Measurements from ENCODE around the gene GLIS1.
A peak's percentile ranks its signal among the peaks of the same experiment; 100 is the strongest.

Gene GLIS1

DNA sequence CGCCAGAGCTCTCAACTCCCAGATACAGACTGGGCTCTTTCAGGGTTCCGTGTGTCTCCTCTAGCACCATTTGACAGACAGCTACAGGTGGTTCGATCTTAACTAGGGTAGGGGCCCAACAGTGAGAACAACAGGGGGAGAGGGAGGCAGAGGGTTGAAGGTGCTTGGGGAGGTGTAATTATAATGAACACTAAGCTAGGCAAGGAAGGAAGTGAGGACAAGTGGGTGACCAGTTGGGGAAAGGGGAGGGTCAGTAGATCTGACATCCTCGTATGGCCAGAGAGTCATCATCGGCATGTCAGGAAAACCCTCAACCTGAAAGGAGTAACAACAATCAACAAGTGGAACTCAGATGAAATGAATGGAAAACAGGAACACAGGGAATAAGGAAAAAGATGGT, 22.8 kb downstream of the GLIS1 start:
- no peak for DNase-seq

DNA sequence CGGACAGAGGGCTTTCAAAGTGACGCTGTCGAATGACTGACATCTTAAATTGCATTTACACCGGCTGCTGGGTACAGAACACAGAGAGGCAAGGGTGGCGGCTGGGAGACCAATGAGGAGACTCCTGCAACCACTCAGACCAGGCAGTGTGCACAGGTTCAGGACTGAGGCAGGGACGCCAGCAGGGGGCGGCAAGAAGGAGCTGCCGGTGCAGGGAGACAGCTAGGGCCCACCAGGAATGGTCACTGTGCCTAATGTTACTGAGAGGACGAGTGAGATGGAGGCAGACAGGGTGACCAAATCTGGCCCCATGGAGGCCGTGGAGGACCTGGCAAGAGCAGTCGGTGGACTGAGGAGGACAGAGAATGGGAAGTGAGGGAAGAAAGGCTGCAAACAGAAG, 23.5 kb downstream of the GLIS1 start:
- peak; percentile 35 for DNase-seq

DNA sequence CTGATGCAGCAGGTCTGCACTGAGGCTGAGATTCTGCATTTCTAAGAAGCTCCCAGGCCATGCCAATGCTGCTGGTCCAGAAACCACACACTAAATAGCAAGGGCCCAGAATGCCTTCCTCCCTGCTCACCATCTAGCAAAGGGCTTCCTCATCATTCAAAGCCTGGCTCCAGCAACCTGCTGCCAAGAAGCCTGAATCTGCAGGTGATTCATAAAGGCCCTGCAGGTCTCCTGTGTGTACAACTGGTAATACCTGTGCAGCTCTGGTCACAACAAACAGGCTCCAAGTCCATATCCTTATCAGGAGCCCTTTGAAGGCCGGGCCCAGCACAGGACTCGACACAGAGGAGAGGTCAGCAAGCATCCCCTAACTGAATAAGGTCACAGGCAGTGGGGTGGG, 26.7 kb downstream of the GLIS1 start:
- no peak for DNase-seq

DNA sequence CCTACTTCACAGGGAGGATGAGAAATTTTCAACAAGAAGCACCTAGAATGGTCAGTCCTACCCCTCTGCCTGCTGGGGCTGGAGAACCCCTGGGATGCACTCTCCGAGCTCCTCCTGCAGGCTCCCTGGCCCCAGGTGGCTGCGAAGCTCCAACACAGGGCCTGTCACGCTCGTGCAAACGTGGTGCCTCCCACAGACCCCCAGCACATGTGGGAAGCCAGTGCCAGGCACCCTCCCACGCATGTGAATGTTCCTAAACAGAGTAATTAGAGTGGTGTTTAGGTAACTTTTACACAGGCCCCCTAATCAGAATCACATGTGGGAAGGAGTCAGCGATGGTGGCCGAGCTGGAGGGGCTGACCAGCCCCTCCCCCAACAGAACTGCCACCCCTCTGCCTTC, 28.4 kb downstream of the GLIS1 start:
- no peak for DNase-seq

DNA sequence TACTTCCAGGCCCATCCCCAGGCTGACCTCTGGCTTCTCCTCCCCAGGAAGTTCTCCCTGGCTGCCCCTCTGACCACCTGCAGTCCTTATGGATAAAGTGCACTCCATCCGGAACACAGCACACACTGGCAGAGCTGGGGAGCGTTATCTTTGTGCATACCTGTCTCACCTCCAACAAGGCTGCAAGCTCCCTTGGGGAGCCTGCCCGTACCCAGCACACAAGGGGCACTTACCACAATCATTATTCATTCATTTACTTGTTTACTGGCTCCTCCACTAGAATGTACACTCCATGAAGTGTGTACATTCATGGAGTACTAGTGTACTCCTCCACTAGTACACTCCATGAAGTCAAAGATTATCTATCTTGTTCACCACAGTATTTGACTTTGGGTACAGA, 30.3 kb downstream of the GLIS1 start:
- DNase-seq: no peak

DNA sequence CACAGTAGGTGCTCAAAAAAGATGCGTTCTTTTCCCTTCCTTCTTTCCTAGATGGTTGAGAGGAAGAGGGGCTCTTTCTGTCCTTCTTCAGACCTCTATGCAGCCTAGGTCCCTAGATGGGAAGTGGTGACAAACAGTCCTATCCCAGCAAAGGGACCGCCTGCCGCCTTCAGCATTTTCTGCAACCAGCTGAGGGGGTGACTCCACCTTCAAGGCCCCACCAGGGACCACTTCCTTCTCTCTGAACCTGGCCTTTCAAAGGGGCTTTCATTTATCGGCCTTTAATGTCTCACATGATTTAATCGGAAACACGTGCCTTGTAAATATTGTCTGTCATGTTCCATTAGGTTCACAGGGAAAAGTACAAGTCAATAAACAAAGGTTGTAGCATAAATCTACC, 32.6 kb downstream of the GLIS1 start:
- no peak for DNase-seq

DNA sequence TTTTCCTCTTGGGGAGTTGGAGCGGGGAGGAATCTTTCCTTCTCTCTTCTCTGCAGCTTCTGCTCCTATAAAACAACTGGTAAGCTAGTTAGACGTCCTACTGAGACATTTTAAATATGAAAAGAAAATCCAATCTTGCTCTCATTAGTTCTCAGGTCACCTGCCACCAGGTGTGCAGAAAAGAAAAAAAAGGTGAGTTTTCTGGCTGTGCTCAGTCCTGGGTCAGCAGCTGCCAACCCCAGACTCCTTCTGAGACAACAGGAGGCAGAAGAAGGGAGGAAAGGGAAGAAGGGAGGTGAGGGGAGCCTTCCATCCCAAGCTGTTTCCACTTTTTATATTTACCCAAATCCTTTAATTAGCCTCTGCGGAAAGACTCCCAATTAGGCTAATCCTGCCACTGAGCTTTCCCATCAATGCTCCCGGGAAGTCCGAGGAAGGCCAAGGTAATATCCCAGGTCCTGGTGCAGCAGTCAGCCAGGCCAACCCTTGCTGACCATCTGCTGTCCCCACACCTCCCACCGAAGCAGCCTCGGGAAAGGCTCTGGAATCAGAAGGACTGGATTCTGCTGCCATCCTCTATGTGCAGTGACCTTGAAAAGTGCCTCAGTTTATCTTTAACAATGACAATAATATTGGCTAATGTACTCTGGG, 33.4 kb downstream of the GLIS1 start:
- DNase-seq: no peak

DNA sequence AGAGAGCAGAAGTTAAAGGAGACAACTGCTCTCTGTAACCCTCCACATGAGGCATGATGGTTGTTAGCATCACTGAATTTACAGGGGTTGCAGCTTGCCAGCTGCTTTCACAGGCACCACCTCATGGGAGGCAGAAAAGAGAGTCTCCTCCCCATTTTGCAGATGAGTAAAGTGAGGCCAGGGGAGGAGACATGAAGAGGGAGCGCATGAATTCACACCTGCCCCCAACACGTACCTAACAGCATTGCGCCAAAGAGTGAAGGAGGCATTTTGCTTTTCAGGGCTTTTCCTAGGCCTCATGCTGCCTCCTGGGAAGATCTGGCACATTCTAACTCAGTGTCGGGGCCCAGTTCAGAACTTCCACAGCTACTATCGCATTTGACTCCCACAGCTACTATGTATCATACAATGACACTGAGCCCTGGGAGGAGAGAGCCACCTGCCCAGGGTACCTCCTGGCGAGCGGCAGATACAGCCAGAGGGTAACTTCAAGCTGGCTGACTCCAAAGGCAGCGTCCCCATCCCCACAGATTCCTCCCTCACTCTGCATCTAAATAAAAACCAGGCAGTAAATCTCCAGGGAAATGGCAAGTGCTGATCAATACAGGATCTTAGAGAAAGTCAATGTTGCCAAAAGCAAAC, 34.0 kb downstream of the GLIS1 start:
- DNase-seq: no peak

DNA sequence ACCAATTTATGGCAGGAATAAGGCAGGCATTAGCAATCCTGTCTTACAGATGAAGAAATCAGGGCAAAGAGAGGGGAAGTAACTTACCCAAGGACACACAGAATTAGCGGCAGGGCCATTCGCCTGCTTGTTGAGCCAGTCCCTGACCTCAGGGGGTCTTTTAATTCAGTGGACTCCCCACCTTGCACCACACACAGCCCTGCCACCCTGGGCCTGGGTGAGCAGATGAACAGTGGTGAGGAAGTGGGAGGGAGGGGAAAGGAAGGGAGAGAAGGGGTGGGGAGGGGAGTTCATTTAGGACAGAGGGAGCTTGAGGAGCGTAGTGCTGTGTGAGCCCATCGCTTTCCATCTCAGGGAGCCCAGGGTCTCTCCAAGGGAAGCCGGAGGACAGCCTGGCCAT, 34.7 kb downstream of the GLIS1 start:
- DNase-seq: no peak

DNA sequence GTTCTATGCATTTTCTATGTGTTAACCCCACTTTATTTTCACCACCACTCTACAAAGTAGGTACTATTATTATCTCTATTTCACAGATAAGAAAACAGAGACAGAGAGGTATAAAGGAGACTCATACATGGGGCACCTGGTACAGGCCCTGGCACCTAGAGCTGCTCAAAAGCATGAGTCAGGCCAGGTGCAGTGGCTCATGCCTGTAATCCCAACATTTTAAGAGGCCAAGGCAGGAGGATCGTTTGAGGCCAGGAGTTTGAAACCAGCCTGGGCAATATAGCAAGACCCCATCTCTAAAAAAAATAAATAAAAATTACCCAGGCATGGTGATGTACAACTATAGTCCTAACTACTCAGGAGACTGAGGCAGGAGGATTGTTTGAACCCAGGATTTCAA, 35.8 kb downstream of the GLIS1 start:
- DNase-seq: no peak

DNA sequence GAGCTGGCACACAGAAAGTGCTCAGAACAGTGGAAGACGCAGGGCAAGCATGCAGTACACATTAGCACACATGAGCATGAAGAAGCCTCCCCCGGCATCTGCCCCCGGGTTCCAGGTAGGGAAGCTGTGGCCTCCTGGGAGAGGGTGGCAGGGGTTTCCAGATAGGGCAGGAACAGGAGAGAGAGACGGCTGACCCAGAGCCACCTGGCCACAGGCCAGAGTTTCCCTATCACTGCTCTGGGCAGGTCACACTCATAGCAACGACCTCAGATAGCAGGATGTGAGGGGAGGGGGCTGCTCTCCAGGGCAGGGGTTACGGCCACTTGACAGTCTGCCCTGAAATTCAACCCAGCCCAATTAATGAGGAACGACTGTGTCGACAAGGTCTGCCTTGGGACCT, 36.6 kb downstream of the GLIS1 start:
- DNase-seq: no peak

DNA sequence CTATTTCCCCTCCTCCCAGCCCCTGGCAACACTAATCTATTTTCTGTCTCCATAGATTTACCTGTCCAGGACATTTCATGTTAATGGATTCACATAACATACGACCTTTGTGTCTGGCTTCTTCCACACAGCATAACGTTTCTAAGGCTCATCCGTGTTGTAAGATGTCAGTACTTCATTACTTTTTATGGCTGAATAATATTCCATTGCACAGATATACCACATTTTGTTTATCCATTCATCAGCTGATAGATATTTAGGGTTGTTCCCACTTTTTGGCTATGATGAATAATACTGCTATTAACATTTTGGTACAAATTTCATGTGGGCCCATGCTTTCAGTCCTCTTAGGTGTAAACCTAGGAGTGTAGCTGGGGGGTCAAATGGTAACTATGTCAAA, 38.2 kb downstream of the GLIS1 start:
- DNase-seq: no peak

DNA sequence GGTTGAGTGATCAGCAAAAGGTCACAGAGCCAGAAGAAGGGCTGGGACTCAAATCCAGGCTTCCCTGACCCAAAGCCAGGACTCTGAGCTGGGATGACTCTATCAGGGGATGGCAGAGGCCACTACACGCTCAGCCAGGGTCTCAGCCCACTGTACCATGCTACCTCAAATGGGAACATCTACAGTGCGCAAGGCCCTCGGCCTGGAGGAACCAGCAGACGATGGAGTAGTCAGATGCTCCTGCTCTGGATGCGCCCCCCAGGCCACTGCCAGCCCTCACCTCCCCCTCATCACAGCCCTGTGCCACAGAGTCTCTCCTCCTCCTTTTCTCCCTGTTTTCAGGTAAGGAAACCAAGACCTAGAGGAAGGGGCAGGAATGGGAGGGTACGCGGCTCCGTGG, 39.0 kb downstream of the GLIS1 start:
- DNase-seq: no peak

DNA sequence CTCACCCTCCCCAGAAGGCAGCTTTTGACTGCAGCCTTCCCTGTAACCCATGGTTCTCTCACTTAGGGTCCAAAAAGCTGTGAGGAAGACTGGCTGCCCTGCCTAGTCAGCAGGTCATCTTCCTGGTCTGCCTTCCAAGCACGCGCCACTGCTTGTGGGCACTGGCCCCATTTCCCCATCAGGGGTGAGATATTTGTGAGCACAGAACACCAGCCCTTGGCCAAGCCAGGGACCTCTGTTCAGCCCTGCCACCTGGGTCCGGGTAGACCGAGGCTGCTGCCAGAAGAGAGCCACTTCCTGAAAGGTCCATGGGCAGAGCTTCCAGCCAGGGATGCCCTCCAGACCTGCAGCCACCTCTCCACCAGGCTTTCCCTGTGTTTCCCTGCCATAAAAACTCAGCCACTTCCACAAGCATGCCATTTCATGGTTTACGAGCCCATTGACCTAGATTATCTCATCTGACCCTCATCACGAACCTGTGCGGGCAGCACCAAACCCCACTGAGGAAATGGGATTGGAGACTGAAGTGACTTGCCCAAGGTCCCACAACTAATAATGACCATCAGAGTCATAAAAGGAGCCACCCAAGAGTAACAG, 40.5 kb downstream of the GLIS1 start:
- no peak for DNase-seq

DNA sequence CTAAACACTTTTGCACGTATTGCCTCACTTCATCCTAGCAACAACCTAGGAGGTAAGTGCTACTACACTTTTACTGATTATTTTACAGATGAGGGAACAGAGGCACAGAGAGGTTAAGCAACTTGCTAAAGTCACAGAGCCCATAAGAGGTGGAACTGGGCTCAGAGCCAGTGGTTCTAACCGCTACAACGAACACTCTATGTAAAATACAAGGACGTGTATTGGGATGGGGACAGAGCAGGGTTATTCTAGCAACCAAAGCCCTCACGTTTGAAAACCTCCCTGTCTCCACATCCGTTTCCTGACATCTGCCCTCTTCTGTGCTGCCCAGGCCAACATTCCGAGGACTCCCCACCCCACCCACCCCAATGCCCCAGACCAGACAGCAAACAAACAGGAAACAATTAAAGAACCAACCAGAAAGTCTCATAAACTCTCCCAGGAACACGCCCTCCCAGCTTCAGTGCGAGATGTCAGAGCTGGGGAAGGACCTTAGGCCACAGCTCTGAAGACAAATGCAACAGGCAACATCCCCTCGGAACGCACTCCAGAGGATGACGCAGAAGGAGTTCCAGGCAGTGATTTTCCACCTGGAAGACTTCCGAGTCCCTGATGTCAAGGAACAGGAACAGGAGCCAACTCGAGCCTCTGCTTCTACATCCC, 41.1 kb downstream of the GLIS1 start:
- DNase-seq: no peak

DNA sequence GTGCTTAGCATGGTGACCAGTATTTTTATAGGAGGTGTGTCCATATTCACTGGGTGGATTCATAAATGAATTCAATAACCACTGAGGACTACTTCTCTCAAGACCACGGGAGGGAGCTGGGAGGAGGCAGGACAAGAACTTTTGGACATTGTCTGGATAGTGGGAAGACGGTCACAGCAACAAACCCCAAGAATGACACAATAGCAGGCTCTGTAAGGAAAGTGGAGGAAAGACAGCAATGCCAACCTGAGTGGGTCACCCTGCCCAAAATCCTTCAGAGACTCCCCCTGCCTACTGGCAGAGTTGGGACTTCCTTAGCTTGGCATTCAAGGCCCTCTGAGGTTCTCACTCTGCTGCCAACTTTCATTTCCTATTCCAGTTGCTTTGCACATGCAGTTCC, 42.0 kb downstream of the GLIS1 start:
- DNase-seq: no peak

DNA sequence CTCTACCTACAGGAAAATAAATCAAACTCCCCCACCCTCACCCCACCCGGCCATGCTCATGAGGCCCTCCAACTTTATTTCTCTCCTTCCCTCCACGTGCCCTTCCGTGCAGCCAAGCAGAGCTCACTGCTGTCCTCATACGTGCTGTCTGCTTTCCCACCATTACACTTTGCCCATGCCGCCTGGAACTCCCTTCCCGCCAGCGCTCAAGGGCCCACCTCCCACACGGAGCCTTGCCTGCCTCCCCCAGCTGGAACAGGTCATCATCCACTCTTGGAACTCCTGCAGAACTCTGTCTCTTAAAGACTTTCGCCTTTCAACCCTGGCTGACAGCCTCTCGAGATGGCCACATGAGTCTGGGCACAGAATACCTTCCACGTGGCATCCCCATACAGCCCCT, 42.4 kb downstream of the GLIS1 start:
- no peak for DNase-seq

DNA sequence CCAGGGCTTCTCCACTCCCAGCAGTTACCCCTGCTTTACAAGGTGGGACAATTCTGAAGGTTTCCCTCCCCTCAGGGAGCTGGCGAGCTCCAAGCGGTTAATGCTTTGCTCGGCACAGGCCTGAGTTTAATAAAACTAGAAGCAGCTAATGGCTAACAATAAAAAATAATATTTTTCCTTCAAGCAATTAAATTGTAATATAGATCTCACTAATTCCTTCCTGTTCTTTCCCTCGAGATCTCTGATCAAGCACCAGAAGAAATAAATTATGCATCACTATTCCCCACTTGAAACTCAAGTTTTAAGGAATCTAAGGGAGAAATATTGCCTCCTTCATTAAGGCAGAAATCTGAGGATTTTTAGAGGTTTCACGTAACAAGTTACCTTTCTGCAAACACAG, 42.9 kb downstream of the GLIS1 start:
- DNase-seq: no peak

DNA sequence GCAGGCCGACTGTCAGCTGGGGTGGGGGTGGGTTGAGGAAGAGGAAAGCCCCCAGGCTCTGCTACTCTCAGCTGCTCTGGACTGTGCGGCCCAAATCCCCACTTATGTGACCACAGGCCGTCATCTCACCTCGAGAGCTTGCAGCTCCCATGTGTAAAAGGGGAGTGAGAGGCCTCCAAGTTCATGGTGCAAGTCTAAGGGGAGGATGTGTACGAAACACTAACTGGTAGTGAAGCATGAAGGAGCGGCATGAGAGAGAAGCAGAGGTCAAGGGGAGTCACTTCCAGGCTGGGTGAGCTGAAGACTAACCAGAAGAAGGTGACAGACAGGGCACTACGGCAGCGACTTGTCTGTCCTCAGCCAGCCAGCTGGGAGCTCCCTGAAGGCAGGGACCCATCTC, 43.8 kb downstream of the GLIS1 start:
- no peak for DNase-seq

DNA sequence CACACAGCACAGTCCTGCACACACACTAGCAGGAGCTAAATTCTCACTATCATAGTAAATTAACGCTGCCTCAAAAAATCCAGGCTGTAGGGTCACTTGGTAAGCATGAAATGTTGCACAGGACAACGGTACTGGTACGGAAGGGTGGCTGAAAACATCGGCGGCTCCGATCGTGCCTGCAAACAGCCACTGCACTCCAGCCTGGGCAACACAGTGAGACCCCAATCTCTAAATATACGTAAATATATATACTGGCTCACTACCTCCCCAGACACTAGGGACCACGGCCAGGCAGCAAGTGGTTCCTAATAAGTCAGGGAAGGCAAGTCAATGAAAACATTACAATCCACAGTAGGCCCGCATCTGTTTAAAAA, 44.3 kb downstream of the GLIS1 start:
- DNase-seq: no peak

DNA sequence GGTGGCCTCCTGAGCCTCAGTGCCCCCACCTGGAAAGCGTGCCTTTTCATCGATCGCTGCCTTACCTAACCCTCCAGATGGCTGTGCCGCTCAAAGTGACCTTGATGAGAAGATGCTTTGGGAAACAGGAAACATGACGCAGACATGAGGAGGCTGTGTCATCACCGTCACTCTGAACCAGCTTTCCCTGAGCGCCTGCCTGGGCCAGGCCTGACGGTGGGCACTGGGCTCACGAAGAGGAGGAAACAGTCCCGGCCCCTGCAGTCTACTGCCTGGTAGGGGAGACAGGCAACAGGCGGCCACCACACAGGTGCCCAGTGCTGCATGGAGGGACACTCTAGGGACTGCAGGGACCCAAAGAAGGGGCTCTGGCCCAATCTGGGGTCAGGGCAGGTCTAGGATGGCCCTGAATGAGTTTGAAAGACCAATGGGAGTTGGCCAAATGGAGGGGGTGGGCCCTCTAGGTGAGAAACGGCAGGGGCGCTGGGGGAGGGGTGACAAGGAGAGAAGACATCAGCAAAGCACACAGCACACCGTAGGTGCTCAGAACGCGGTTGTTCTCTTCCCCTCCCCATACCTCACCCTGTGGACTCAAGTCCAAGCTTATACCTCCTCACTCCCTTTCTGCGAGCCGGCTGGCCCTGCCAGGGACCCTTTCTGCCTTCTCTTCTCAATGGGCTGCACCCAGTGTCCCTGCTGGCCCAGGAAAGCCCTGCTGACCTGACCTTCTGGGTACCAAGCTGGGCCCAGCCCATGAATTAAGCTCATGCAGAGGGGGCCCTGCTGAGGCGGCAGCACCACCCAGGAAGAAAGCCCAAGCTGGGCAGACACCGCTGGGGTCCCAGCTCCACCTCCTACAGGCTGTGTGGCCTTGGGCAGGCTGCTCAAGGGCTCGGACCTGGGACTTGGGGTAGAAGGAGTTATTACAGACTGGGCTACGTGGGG, 44.9 kb downstream of the GLIS1 start:
- DNase-seq: no peak

DNA sequence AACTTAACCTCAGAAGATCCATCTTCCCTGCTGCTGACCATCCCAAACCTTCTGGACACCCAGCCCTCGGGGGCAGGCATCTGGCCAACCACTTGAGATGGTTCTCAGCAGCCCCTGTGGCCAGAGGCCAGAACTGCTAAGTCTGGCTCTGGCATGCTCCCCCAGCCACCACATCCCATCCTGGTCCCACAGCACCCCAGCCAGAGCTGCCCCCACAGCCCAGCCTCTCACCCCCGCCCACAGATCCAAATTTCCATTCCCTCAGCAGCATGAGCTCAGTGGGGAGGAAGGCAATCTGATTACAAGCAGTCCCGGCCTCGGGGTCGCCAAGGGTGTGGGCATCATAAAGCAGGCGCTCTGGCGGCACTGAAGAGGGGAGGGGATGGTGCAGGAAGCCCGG, 45.6 kb downstream of the GLIS1 start:
- no peak for DNase-seq

DNA sequence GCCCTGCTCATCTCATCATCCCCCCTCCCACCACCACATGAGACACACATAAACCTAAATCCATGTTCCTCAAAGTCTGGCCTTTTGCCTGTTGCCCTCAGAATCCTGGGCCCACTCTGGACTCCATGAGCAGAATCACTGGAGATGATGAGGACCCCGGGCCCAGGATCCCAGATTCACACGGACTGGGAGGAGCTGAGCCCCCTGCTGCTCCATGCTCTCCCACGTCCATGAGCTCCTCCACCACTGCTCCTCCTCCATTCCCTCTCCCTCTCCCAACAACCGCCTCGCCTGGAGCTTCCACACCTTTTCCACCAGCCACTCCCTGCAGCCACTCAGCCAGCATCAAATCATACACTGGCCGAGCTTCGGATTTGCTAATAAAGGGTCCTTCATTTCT, 47.6 kb downstream of the GLIS1 start:
- DNase-seq: no peak
